HG02678 (cell line): Measurements from ENCODE around the gene IMPG2.

Experiments
- ATAC-seq: cut with Tn5 transposase; IDR thresholded peaks from one replicate; pipeline ENCODE4 v1.9.1; 2021; ENCODE audit warnings: mild to moderate bottlenecking, moderate library complexity; ENCODE audit not compliant: unreplicated experiment

IMPG2 gene

GRCh38 chr3:101243285-101244211 is 76.8 kb downstream of the IMPG2 start:
- ATAC-seq = no peak

GRCh38 chr3:101240719-101241399 is 79.5 kb downstream of the IMPG2 start:
- no peak for ATAC-seq

- ATAC-seq = no peak
Measured at GRCh38 chr3:101235048-101235447, 85.3 kb downstream of the IMPG2 start.

- ATAC-seq = no peak
Measured at GRCh38 chr3:101230618-101231017, 89.8 kb downstream of the IMPG2 start.

- ATAC-seq = no peak
Measured at GRCh38 chr3:101229681-101230080, 90.7 kb downstream of the IMPG2 start.

GRCh38 chr3:101228441-101228840 is 91.9 kb downstream of the IMPG2 start:
- no peak for ATAC-seq

- no peak for ATAC-seq
Measured at GRCh38 chr3:101224739-101225138, 95.6 kb downstream of the IMPG2 start.

- no peak for ATAC-seq
Measured at GRCh38 chr3:101223016-101223415, 97.4 kb downstream of the IMPG2 start.

GRCh38 chr3:101219842-101220560 is 100.4 kb downstream of the IMPG2 start:
- no peak for ATAC-seq

GRCh38 chr3:101217472-101218245 is 102.7 kb downstream of the IMPG2 start:
- no peak for ATAC-seq

- ATAC-seq = no peak
Measured at GRCh38 chr3:101216710-101217465, 103.5 kb downstream of the IMPG2 start.

GRCh38 chr3:101212730-101213129 is 107.6 kb downstream of the IMPG2 start:
- ATAC-seq = no peak

- ATAC-seq = no peak
Measured at GRCh38 chr3:101204246-101204645, 116.1 kb downstream of the IMPG2 start.

- ATAC-seq = no peak
Measured at GRCh38 chr3:101203411-101203810, 117.0 kb downstream of the IMPG2 start.

- ATAC-seq = no peak
Measured at GRCh38 chr3:101202640-101203039, 117.7 kb downstream of the IMPG2 start.

- ATAC-seq = no peak
Measured at GRCh38 chr3:101200461-101200860, 119.9 kb downstream of the IMPG2 start.

- no peak for ATAC-seq
Measured at GRCh38 chr3:101195951-101196713, 124.2 kb downstream of the IMPG2 start.

- ATAC-seq = no peak
Measured at GRCh38 chr3:101194392-101194791, 126.0 kb downstream of the IMPG2 start.

GRCh38 chr3:101193957-101194356 is 126.4 kb downstream of the IMPG2 start:
- no peak for ATAC-seq
